Body of pancreas (tissue), 4 donors: ENCODE results near the gene OSBPL6. TPM values are rescaled to one million over a fixed set of nuclear protein-coding genes. Genes with fewer than 3 reads are reported as not detected.

Experiments used
- ATAC-seq: fragments of 150-250 bp; one replicate; pipeline ENCODE4 v1.9.1; 2016
- DNase-seq, 4 donors: peaks; one replicate each; pipeline ENCODE4 v3.0.0-alpha.2; 2019
- H3K27ac ChIP-seq, 4 donors: fragments of 200-600 bp; sonication (generic); 1 replicate in 3 of 4; 2 replicates in 1 of 4; pipeline versions ENCODE4 v1.5.1 to v1.6.1; 2016 to 2019; ENCODE audit warnings: mild to moderate bottlenecking in 1 of 4, mixed read lengths in 1 of 4, moderate library complexity in 1 of 4
- H3K27me3 ChIP-seq, 2 donors: fragments of 200-600 bp; sonication (generic); one replicate each; pipeline ENCODE4 v1.6.0; 2016; ENCODE audit warnings: mild to moderate bottlenecking in 1 of 2
- H3K36me3 ChIP-seq, 2 donors: fragments of 200-600 bp; sonication (generic); replicated peaks in 1 of 2; 2 replicates each; pipeline ENCODE4 v1.5.1; 2016; ENCODE audit warnings: low read depth in 2 of 2; ENCODE audit not compliant: insufficient read depth in 1 of 2
- H3K4me1 ChIP-seq: fragments of 200-600 bp; sonication (generic); one replicate; pipeline ENCODE4 v1.6.0; 2016
- H3K4me3 ChIP-seq, 2 donors: fragments of 200-600 bp; sonication (generic); 1 replicate in 1 of 2; 2 replicates in 1 of 2; pipeline ENCODE4 v1.5.1; 2016 to 2019
- H3K9me3 ChIP-seq, 3 donors: fragments of 200-600 bp; sonication (generic); 1 replicate in 2 of 3; 2 replicates in 1 of 3; pipeline ENCODE4 v1.5.1; 2016
- CTCF ChIP-seq, 7 experiments: fragments of 450-650 bp in 4 of 7; fragments of 200-600 bp in 3 of 7; sonication (generic) in 3 of 7; IDR thresholded peaks; one replicate each; pipeline ENCODE4 v1.5.1; 2016 to 2019; ENCODE audit warnings: antibody characterized with exemption in 7 of 7
- POLR2A ChIP-seq, 3 donors: fragments of 450-650 bp; IDR thresholded peaks; one replicate each; pipeline ENCODE4 v1.6.1; 2016; ENCODE audit warnings: antibody characterized with exemption in 3 of 3, mild to moderate bottlenecking in 2 of 3
- WGBS, 2 donors: methylation state at CpG; one replicate each; pipeline ENCODE4 v1.1.5; 2017; 5-methylcytosine and 5-hydroxymethylcytosine counted together
- intact Hi-C: fragments of 100-400 bp; cut with DNase I; formaldehyde crosslinking; loops from one replicate; pipeline ENCODE4 v1.15.1; 2023
- total RNA-seq, 2 donors: library from RNA; depleted of rRNA; stranded (reverse); fragments of >200 nt; gene quantifications; one replicate each; pipeline ENCODE4 v1.1.0, GENCODE V29; 2016

The OSBPL6 gene
- total RNA-seq, 2 donors from 2014 or later, result 0.26 to 2.0 TPM

GRCh38 chr2:178221556-178221955 lies 27.2 kb downstream of the OSBPL6 start:
- Histone ChIP-seq H3K27ac (no peak overlapping the region), H3K9me3 (no peaks in the 10 kb centered on the region), H3K4me1 (no peaks in the 10 kb centered on the region), H3K36me3 (no peaks in the 10 kb centered on the region), H3K4me3 (no peak overlapping the region), H3K27me3 (no peaks in the 10 kb centered on the region)
- intact Hi-C loops, result no loop called here
- ATAC-seq (no peak), DNase-seq (no peak)
- no peak for TF ChIP-seq POLR2A (IDR thresholded peaks at IDR 0.05)
- no peak for TF ChIP-seq CTCF (IDR thresholded peaks at IDR 0.05)
- 89 to 95% methylated on average over 1 of the region's 1 CpG for WGBS, 2 donors

GRCh38 chr2:178223806-178224205 lies 29.5 kb downstream of the OSBPL6 start:
- intact Hi-C loops, result no loop called here
- ATAC-seq (no peak), DNase-seq (no peak)
- Histone ChIP-seq H3K9me3 (no peaks in the 10 kb centered on the region), H3K4me3 (no peak overlapping the region), H3K27me3 (no peaks in the 10 kb centered on the region), H3K27ac (no peak overlapping the region), H3K36me3 (no peaks in the 10 kb centered on the region), H3K4me1 (no peaks in the 10 kb centered on the region)
- no peak for TF ChIP-seq CTCF (IDR thresholded peaks at IDR 0.05)
- WGBS, 2 donors, result 45 to 49% methylated on average over 4 of the region's 4 CpGs

- WGBS, 2 donors, result 64 to 69% methylated on average over 4 of the region's 4 CpGs
- ATAC-seq, result no peak
Measured at GRCh38 chr2:178225006-178225805, 30.9 kb downstream of the OSBPL6 start.

GRCh38 chr2:178227187-178227586 lies 32.9 kb downstream of the OSBPL6 start:
- H3K4me1 ChIP-seq, result no peaks in the 10 kb centered on the region
- TF ChIP-seq CTCF (IDR thresholded peaks at IDR 0.05) (no peak), POLR2A (IDR thresholded peaks at IDR 0.05) (no peak)
- no peak overlapping the region for H3K27ac ChIP-seq
- no peaks in the 10 kb centered on the region for H3K36me3 ChIP-seq
- intact Hi-C loops, result no loop called here
- no peak for ATAC-seq
- no peaks in the 10 kb centered on the region for H3K27me3 ChIP-seq
- H3K4me3 ChIP-seq, result no peak overlapping the region
- DNase-seq, result no peak
- no peaks in the 10 kb centered on the region for H3K9me3 ChIP-seq
- WGBS, 2 donors, result 59 to 69% methylated on average over 2 of the region's 2 CpGs

More at GRCh38 chr2:178225006-178225805, 30.9 kb downstream of the OSBPL6 start:
- DNase-seq, result no peak
- Histone ChIP-seq H3K4me3 (no peak overlapping the region), H3K9me3 (no peaks in the 10 kb centered on the region), H3K27me3 (no peaks in the 10 kb centered on the region), H3K4me1 (no peaks in the 10 kb centered on the region), H3K27ac (no peak overlapping the region), H3K36me3 (no peaks in the 10 kb centered on the region)
- intact Hi-C loops, result no loop called here
- TF ChIP-seq CTCF (IDR thresholded peaks at IDR 0.05), result no peak
- TF ChIP-seq POLR2A (IDR thresholded peaks at IDR 0.05), result no peak

- TF ChIP-seq CTCF (IDR thresholded peaks at IDR 0.05) (no peak), POLR2A (IDR thresholded peaks at IDR 0.05) (no peak)
- WGBS, 2 donors, result 80 to 89% methylated on average over 1 of the region's 1 CpG
- Histone ChIP-seq H3K4me3 (no peak overlapping the region), H3K36me3 (no peaks in the 10 kb centered on the region), H3K27ac (no peak overlapping the region), H3K27me3 (no peaks in the 10 kb centered on the region), H3K4me1 (no peaks in the 10 kb centered on the region), H3K9me3 (no peaks in the 10 kb centered on the region)
- ATAC-seq (no peak), DNase-seq (no peak)
- intact Hi-C loops, result no loop called here
Measured at GRCh38 chr2:178229927-178230326, 35.6 kb downstream of the OSBPL6 start.
